ENCODE results near the gene ICAM2. TPM values are rescaled to one million over a fixed set of nuclear protein-coding genes. Genes with fewer than 3 reads are reported as not detected.

ICAM2 gene
- total and polyA plus RNA-seq, 2 experiments from 2014 or later: 0.97 to 1.3 TPM

GRCh38 chr17:64005734-64006167 lies 14.7 kb downstream of the ICAM2 start:
- H3K27ac ChIP-seq: no peak overlapping the region
- no peaks in the 10 kb centered on the region for H3K9me2 ChIP-seq (ENCODE audit: insufficient read depth)
- no peak overlapping the region for H3K4me2 ChIP-seq (ENCODE audit: unreplicated experiment)
- TF ChIP-seq EZH2 (IDR thresholded peaks at IDR 0.05; ENCODE audit: insufficient read depth, poor library complexity, severe bottlenecking) (no peak), EZH2phosphoT487 (IDR thresholded peaks at IDR 0.05; ENCODE audit: insufficient read depth, low read depth) (no peak)
- H2AFZ ChIP-seq: no peak overlapping the region
- no peaks in the 10 kb centered on the region for H4K20me1 ChIP-seq (ENCODE audit: insufficient read depth)
- DNase-seq: peak; percentile 30
- no peak overlapping the region for H3K9ac ChIP-seq
- peaks cover 11% of the 10 kb centered on the region for H3K4me1 ChIP-seq (ENCODE audit: insufficient read depth)
- 29 to 35% methylated on average over 6 of the region's 6 CpGs for WGBS, 2 experiments (ENCODE audit: low coverage in 1 of 2, low lambda C conversion rate in 2 of 2, missing lambda C conversion rate in 2 of 2)
- H3K27me3 ChIP-seq (replicated peaks; ENCODE audit: insufficient read depth): no peaks in the 10 kb centered on the region
- H3K79me2 ChIP-seq (ENCODE audit: insufficient read depth): no peaks in the 10 kb centered on the region
- H3K4me3 ChIP-seq: no peak overlapping the region
- H3K36me3 ChIP-seq (ENCODE audit: low read depth): no peaks in the 10 kb centered on the region
- H3F3A ChIP-seq (ENCODE audit: insufficient read depth): peaks cover 5% of the 10 kb centered on the region; the same call in 1 of the 2 replicates
- in situ Hi-C loops (cut with MboI): no loop called here
- no peaks in the 10 kb centered on the region for H3K9me3 ChIP-seq (ENCODE audit: low read depth)

DNA sequence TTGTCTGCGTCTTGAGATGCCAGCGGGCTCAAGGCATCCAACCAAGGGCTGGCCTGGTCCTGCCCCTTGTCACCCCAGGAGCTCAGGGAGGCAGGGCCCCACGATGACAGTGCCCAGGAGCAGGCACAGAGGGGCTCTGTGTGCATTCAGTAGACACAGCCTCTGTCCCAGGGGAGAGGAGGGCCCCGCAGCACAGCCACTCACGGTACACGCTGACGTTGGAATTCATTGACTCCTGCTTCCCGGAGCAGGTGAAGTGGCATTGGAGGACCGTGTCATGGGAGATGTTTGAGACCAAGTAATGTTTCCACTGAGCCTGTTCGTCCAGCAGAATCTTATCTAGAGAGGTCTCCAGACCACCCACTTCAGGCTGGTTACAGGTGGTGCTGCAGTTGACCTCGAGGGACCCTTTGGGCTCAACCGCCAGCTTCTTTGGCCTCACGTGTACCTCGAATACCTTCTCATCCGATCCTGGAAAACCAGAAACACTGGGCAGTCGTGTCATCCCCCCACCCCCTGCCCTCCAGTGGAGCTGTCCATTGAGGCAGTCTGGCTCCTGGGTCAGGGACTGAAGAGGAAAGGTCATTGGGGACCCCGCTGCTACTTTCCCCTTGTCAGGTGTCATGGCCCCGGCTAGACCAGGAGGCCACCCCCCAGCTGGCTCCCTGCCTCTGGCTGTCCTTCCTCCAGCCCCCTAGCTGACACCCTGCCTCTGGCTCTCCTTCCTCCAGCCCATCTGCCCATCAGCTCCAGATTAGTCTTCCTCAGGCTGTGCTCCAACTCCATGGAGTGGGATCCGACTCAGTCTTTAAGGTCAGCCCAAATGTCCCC lies 15.3 kb downstream of the ICAM2 start:
- peaks cover 5% of the 10 kb centered on the region; the same call in 1 of the 2 replicates for H3F3A ChIP-seq (ENCODE audit: insufficient read depth)
- H3K27me3 ChIP-seq (replicated peaks; ENCODE audit: insufficient read depth): no peaks in the 10 kb centered on the region
- no peak overlapping the region for H3K9ac ChIP-seq
- no peaks in the 10 kb centered on the region for H3K36me3 ChIP-seq (ENCODE audit: low read depth)
- H3K4me1 ChIP-seq (ENCODE audit: insufficient read depth): peaks cover 11% of the 10 kb centered on the region
- in situ Hi-C loops (cut with MboI): no loop called here
- no peak overlapping the region for H3K4me3 ChIP-seq
- no peak overlapping the region for H3K4me2 ChIP-seq (ENCODE audit: unreplicated experiment)
- DNase-seq: no peak
- no peaks in the 10 kb centered on the region for H3K79me2 ChIP-seq (ENCODE audit: insufficient read depth)
- no peaks in the 10 kb centered on the region for H4K20me1 ChIP-seq (ENCODE audit: insufficient read depth)
- WGBS, 2 experiments (ENCODE audit: low coverage in 1 of 2, low lambda C conversion rate in 2 of 2, missing lambda C conversion rate in 2 of 2): 75 to 79% methylated on average over 19 of the region's 19 CpGs
- no peak overlapping the region for H2AFZ ChIP-seq
- H3K9me3 ChIP-seq (ENCODE audit: low read depth): no peaks in the 10 kb centered on the region
- H3K9me2 ChIP-seq (ENCODE audit: insufficient read depth): no peaks in the 10 kb centered on the region
- no peak overlapping the region for H3K27ac ChIP-seq
- no peak for TF ChIP-seq EZH2phosphoT487 (IDR thresholded peaks at IDR 0.05; ENCODE audit: insufficient read depth, low read depth)
- no peak for TF ChIP-seq EZH2 (IDR thresholded peaks at IDR 0.05; ENCODE audit: insufficient read depth, poor library complexity, severe bottlenecking)

- no peak overlapping the region for H3K4me2 ChIP-seq (ENCODE audit: unreplicated experiment)
- H3K4me3 ChIP-seq: no peak overlapping the region
- H3K27me3 ChIP-seq (replicated peaks; ENCODE audit: insufficient read depth): no peaks in the 10 kb centered on the region
- H3K9ac ChIP-seq: no peak overlapping the region
- no peak for DNase-seq
- 74 to 75% methylated on average over 7 of the region's 7 CpGs for WGBS, 2 experiments (ENCODE audit: low coverage in 1 of 2, low lambda C conversion rate in 2 of 2, missing lambda C conversion rate in 2 of 2)
- H3K4me1 ChIP-seq (ENCODE audit: insufficient read depth): peaks cover 5% of the 10 kb centered on the region
- no peaks in the 10 kb centered on the region for H4K20me1 ChIP-seq (ENCODE audit: insufficient read depth)
- no peaks in the 10 kb centered on the region for H3K9me3 ChIP-seq (ENCODE audit: low read depth)
- in situ Hi-C loops (cut with MboI): no loop called here
- H2AFZ ChIP-seq: no peak overlapping the region
- H3K36me3 ChIP-seq (ENCODE audit: low read depth): no peaks in the 10 kb centered on the region
- H3K27ac ChIP-seq: no peak overlapping the region
- no peaks in the 10 kb centered on the region for H3F3A ChIP-seq (ENCODE audit: insufficient read depth)
- H3K79me2 ChIP-seq (ENCODE audit: insufficient read depth): no peaks in the 10 kb centered on the region
- TF ChIP-seq EZH2 (IDR thresholded peaks at IDR 0.05; ENCODE audit: insufficient read depth, poor library complexity, severe bottlenecking) (no peak), EZH2phosphoT487 (IDR thresholded peaks at IDR 0.05; ENCODE audit: insufficient read depth, low read depth) (no peak)
- no peaks in the 10 kb centered on the region for H3K9me2 ChIP-seq (ENCODE audit: insufficient read depth)
Observed at GRCh38 chr17:64004218-64004770, 16.1 kb downstream of the ICAM2 start.

DNA sequence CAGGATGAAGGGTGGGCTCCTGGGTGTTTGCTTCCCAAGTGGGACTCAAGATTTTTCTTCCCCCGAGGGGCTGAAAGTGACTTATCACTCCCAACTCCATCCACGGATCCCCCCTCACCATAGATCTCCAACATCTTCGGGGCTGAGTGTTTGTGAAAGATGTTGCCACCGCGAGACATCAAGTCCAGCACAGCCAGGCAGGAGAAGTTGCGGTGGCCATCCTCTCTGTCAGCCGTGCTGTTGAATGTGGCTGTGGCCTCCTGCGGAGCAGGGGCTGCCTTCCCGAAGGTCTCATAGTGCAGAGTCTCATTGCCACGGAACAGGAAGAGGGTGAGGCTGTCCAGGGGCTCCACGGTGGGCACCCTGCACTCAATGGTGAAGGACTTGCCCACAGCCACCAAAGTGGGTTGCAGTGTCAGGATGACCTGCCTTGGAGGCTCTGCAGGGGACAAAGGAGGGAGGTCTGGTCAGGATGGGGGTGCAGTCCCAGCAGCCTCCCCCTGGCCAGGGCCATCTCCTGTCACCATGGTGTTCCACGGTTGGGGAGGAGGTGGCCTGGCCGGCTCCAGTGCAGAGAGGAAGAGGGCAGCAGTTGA lies 16.8 kb downstream of the ICAM2 start:
- TF ChIP-seq EZH2phosphoT487 (IDR thresholded peaks at IDR 0.05; ENCODE audit: insufficient read depth, low read depth): no peak
- Histone ChIP-seq H3K4me1 (ENCODE audit: insufficient read depth) (0 out of 2 replicates have a peak, but pooled peaks cover 4% of the 10 kb centered on the region), H3F3A (ENCODE audit: insufficient read depth) (no peaks in the 10 kb centered on the region), H3K36me3 (ENCODE audit: low read depth) (no peaks in the 10 kb centered on the region), H3K27me3 (replicated peaks; ENCODE audit: insufficient read depth) (no peaks in the 10 kb centered on the region), H2AFZ (no peak overlapping the region), H3K27ac (no peak overlapping the region), H4K20me1 (ENCODE audit: insufficient read depth) (no peaks in the 10 kb centered on the region), H3K9me3 (ENCODE audit: low read depth) (no peaks in the 10 kb centered on the region), H3K79me2 (ENCODE audit: insufficient read depth) (no peaks in the 10 kb centered on the region), H3K9ac (no peak overlapping the region), H3K9me2 (ENCODE audit: insufficient read depth) (no peaks in the 10 kb centered on the region), H3K4me2 (ENCODE audit: unreplicated experiment) (no peak overlapping the region), H3K4me3 (no peak overlapping the region)
- no peak for DNase-seq
- in situ Hi-C loops (cut with MboI): no loop called here
- 68 to 73% methylated on average over 13 of the region's 13 CpGs for WGBS, 2 experiments (ENCODE audit: low coverage in 1 of 2, low lambda C conversion rate in 2 of 2, missing lambda C conversion rate in 2 of 2)
